Adrenal gland (tissue), 5 donors: ENCODE results near the gene GSE1.

ENCODE experiments used
- CTCF ChIP-seq, 6 experiments: fragments of 450-650 bp in 4 of 6; fragments of 200-600 bp in 2 of 6; sonication (generic) in 1 of 6; IDR thresholded peaks; 1 replicate in 5 of 6; 2 replicates in 1 of 6; pipeline versions ENCODE4 v1.5.1 to v1.8.0; 2016 to 2021; ENCODE audit warnings: antibody characterized with exemption in 6 of 6, mild to moderate bottlenecking in 2 of 6, moderate library complexity in 1 of 6
- POLR2A ChIP-seq, 2 donors: fragments of 450-650 bp; IDR thresholded peaks; one replicate each; pipeline ENCODE4 v1.6.1; 2017; ENCODE audit warnings: antibody characterized with exemption in 2 of 2, mild to moderate bottlenecking in 2 of 2, moderate library complexity in 1 of 2
- donor health status: DM: no; HTN: no; CAD: no.

- TF ChIP-seq CTCF (IDR thresholded peaks at IDR 0.05) (no peak), POLR2A (IDR thresholded peaks at IDR 0.05) (no peak)
Observed at GRCh38 chr16:85607796-85608514, 5.2 kb upstream of the GSE1 start.
